GM21786 (cell line): Measurements from ENCODE around the gene ARL14.

Source experiments
- ATAC-seq: cut with Tn5 transposase; IDR thresholded peaks from one replicate; pipeline ENCODE4 v1.9.1; 2021; ENCODE audit not compliant: unreplicated experiment

The ARL14 gene

DNA sequence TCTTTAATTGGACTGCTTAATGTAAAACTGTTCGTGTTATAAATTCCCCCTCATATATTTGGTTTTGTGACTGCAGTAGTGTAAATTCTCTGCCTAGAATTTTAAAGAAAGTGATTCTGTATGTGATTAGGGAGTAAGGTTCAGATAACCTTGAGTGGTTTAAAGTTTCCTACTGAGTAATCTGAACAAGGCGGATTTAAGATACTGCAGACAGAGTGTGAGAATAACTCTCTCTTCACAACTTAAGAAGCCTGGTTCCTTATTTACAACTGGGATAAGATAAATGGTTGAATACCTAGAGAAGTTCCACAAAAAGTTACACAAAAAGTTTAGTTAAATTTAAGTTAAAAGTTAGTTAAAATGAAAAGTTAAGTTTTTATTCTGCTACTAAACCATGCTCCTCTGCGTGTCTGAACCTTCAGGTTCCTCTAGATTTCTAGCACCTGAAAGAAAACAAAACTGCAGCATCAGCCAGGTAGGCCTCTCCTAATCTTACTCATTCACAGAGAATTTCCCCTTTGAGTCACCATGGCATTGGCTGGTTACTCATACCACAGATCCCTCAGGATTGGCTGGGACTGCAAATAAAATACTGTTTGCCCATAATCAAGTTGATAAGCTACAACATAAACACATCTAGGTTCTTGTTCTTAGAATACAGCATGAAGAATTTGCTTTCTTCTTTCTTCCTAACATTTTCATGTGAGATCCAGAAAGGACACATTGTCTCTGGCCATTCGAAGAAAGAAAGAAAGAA is at the start of gene ARL14:
ARL14 (plus strand) TSS at position 614 of the 757 bp plus-strand sequence. CDS start 187 bp downstream, outside the sequence.
- no peak for ATAC-seq

DNA sequence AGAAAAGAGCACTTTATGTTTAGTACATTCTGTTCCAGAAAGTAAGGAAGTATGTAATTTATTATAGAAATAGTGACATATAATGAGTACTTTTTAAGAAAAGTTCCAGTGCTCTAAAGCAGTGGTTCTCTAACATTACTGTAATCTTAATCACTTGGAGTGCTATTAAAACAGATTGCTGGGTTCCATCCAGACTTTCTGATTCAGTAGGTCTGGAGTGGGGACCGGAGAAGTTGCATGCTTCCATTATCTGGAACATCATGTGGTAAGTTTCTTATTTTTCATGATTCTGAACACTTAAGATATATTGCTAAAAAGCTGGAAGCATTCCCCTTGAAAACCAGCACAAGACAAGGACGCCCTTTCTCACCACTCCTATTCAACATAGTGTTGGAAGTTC is 47.5 kb upstream of the ARL14 start:
- ATAC-seq = no peak

DNA sequence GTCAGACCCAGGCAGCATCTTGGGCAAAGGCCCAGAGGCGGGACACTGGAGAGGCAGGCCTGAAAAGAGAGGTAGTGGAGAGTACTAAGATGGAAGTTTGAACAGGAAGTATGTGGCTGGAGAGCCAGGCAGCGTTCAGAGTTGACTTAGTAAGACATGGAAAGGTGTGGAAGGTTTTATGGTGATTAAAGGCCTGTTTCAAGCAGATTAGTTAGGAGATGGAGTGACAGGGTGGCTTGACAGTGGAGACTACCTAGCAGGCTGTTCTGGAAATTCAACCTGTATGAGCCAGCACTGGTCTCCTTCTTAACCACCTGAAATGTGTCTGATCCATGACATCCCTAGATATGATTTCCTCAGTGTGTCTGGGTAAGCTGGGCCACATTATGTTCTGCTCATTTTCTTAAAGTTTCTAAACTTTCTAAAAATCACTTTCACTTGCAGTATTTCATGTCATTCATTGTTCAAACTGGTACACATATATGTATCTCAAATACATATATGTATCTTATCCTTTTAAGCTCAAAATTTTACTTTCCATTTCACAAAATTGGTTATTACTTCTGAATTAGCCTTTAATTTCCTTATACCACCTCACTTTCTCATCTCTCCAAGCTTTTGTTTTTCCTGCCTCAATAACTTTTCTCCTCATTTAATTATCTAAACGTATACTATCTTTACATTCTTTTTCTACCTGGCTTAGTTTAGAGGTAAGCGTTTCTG is 43.4 kb upstream of the ARL14 start:
- no peak for ATAC-seq

DNA sequence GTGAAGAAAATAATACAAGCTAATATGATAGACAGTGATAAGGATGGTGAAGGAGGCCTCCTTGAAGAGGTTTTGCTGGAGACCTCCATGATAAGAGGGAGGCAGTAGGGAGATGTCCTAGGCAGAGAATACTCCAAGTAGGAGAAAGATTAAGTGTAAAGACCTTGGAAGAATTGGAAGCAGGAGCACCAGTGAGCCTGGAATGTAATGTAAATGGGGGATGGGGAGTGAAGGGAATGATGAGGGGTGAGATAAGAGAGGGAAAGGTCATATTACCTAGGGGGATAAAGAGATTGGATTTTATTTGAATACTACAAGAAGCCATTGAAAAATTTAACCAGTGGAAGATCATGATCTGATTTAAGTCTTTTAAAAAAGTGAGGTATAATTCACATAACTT is 41.7 kb upstream of the ARL14 start:
- no peak for ATAC-seq

DNA sequence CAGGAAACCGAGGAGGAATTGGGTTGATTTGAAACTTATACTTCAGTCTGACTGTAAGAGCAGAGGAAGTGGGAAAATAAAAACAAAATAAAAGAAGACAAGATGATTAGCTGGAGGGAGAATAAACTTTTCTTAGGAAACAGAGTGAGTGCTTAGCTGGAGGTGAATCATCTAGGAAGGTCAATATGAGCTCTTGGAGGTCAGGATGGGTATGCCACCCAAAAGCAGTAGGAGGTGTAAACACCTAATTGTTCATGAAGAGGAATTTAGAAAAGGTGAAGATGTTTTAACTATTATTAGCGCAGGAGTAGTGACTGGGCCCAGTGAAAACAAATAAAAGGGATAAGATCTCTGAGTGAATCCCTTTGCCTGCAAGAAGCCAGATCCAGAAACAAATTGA is 39.9 kb upstream of the ARL14 start:
- no peak for ATAC-seq

DNA sequence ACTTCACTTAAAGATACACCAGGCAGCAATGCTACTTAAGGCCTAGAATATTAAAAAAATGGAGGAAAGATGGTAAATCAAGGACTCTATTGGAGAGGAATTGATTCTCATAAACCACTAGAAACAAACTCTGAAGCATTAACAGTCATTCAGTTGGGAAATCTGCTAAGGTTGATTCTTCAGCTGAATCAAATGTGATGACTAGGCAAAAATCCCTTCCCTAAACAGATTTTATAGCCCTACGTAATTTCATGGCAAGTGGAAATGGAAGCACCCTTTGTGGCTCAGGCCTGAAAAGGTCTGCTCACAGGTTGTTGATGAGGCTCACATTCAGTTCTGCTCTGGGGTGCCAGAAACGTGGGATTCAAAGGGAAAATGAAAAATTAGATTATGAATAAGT is 38.8 kb upstream of the ARL14 start:
- no peak for ATAC-seq

DNA sequence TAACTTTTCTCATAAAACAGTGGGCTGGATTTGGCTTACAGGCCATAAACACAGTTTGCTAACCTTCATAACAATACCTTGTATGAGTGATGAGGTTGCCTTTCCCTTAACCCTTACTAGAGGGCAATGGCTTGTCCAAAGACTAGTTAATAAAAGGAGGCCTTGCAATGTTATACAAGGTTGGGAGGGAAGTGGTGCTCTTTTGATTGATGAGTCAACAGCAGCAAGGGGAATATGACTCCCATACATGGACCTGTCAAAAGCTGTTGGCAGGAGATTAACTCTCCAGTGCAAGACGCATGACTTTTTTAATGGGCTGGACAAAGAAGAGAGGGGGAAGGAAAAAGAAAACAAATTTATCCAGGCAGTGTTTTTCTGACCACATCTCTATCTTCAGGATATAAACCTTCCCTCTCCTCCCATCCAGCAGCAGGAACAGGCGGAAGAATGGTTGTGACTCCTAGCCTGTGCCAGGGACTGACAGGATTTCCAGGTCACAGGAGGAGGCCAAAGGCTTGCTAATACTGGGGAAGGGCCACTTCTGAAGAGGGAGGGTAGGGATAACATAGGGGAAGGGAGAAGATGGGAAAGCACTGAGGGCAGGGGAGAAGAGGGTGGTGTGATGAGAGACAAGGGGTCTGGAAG is 35.2 kb upstream of the ARL14 start:
- no peak for ATAC-seq

DNA sequence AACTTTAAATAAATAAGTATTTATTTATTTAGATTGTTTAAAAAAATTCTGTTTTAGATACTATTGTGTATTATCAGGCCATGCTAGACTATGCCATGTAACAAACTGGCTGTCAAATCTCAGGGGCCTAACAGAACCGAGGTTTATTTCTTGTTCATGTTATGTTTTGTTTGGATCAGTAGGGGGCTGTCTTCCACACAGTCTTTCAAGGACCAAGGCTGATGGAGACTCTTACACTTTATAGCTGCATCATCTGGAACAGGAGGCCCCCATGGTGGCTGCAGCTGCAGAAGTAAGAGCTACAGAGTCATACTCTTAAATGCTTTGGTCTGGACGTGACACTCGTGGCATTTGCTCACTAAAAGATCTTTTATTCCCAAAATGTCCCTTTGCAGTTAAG is 33.0 kb upstream of the ARL14 start:
- no peak for ATAC-seq

DNA sequence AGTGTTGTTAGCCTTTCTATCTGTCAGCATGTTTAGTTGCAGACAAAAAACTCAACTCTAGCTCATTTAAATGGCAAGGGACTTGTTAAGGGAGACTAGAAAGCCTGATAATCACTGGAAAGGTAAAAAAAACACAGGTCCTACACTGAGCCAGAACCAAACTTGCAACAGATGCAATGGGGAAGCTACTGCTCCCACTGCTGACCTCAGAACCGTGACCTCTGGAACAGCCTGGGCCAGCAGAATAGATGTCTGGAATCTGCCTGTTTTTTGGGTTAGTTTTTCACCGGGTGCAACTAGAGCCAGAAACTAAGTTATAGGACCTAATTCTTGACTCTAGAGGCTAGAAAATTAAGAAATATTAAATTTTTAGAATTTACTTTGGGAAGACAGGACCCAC is 32.5 kb upstream of the ARL14 start:
- no peak for ATAC-seq

DNA sequence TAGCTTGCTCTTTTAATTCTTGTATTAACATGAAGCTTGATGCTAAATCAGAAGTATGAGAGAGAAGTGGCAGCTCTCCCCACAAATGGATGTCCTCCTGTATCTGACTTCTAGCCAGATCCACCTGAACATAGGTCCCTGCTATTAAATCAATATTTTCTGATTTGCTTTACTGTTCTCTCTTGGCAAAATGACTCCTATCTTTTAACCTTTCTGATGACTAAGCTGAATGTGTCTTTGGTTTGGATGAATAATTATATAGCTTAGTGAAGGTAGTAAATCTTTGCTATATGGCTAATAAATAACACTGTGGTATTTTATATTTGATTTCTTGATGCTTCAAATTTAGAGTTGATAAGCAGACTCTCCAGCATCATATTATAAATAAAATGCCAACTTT is 28.3 kb upstream of the ARL14 start:
- no peak for ATAC-seq

DNA sequence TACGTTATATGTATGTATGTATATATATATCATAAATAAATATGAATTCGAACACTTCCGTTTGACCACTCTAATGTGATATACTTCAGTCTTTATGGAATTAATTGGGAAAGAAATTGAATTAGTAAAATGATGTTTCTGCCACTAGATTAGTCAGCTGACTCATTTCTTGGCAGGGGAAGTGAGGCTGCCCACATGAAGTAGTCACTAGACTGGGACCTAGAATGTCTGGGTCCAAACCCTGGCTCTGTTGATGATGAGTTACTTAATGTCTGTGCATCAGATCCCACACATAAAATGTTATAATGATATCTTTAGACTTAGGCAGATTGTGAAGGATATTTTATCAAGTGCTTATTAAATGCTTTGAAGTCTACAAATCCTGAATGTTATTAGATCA is 27.4 kb upstream of the ARL14 start:
- ATAC-seq = no peak

DNA sequence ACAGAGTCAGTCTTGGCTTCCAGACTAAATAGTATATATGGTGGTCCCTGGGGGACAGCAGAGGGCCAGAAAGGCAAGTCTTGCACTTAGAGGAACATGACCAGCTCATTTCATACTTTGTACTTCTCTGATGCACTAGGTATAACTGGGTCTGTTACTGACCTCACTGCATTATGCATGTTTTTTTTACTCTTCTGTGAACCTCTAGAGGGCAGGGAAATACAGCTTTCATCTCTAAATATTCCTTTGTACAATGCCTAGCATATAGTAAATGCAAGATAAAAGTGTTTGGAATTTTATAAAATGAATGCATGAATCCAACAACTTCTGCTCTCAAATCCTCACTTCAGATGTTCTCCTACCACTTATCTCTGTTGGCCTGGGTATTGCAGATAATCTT is 23.4 kb upstream of the ARL14 start:
- no peak for ATAC-seq

DNA sequence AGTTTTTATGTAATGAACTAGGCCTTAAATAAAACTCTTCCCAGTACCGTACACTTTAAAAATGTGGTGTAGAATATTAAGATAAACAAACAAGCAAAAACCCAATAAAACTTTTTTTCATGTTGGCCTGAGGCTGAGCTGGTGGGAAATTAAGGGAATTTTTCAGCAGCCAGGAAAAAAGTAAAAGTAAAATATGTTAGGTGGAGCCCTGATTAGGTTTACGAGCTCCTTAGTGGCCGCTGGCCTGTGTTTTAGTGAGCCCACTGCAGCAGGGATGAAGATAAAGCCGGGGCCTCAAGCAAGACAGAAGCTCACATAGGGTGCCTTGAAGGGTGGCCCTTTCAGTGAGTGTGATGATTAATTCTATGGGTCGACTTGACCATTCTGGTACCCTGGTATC is 16.1 kb upstream of the ARL14 start:
- ATAC-seq = no peak

DNA sequence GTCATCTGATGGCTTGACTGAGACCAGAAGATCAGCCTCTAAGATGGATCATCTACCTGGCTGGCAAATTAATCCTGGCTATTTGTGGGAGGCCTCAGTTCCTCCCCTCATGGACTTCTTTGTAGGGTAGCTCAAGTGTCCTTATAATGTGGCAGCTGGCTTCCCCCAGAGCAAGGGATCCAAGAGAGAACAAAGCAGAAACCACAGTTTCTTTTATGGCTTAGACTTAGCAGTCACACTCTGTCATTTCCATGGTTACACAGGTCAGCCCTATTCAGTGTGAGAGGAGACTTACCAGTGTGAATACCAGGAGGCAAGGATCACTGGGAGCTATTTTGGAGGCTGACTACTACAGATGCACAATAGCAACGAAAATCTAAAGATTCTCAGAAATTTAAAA is 15.3 kb upstream of the ARL14 start:
- peak; percentile 33 for ATAC-seq

DNA sequence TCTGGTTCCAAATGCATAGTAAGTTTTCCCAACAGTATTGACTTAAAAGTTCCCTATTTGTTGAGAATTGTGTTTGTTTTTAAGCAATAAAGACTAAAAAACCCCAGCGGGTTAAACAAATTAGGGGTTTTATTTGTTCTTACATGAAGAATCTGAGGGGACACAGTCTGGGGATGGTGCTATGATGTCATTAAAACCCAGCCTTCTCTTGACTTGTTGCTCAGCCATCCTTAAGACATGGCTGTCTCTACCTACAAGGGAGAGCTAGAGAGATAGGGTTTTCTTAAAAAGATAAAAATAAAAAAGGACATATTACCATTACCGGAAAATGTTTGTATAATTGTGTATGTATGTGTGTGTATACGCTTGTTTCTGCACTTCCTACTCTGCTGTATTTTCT is 11.7 kb upstream of the ARL14 start:
- ATAC-seq = no peak

DNA sequence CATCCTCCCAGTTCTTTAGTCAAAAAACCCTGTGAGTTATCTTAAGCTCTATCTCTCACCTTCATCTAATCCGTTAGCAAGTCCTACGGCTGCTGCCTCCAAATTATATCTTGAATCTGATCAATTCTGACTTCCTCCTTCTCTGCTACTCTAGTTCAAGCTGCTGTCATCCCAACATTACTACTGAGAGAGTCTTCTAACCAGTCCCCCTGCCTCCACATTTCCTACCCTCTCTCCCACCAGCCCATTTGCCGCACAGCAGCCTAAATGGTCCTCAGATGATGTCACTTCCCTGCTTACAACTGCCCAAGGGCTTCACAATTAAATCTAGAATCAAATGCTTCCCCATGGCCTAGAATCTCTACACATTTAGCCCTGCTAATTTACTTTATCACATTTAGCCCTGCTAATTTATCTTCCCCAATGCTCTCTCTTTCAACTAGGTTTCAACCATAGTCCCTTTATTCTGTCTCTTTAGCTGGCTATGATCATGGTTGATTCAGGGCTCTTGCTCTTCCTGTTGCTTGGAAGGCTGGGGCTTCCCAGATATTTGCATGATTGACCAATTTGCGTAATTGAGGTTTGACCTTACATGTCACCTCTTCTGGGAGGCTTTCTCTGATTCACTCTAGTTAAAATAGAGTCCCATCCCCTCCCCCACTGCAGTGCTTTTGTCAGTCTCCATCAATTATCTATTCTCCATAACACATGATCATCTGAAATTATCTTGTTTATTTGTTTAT is 11.0 kb upstream of the ARL14 start:
- peak; percentile 81 for ATAC-seq

DNA sequence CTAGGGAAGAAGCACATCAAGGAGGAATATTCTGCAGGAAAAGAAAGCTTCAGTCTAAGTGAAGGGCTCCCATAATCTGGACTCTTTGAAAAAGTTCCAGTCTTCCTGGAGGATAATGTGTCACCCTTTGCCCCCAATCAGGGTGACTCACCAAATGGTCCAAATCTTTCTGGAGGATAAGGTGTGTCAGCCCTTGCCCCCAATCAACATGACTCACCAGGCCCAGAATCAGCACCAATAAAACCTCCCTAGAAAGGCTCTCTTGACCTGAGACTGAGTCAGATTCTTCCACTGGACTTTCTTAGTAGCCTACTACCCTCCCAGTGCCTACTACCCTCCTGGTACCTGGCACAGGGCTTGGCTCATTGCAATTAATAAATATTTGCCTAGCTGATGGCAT is 9.5 kb upstream of the ARL14 start:
- ATAC-seq = no peak

DNA sequence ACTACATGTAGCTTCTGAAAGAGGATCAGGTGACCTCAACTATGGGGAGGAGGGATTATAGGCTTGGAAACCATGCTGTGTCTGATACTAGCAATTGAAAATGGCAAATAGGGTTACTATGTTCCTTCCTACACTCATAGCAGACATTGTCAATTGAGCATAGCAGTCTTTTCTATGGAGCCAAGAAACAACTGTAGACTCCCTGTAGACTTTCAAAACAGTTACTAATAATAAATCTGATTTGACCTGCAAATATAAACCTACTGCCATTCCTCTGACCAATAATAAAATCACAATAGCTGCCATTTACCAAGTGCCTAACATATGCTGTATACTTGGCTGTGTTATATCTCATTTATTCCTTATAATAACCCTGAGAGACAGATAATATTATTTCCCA is 8.5 kb upstream of the ARL14 start:
- no peak for ATAC-seq

DNA sequence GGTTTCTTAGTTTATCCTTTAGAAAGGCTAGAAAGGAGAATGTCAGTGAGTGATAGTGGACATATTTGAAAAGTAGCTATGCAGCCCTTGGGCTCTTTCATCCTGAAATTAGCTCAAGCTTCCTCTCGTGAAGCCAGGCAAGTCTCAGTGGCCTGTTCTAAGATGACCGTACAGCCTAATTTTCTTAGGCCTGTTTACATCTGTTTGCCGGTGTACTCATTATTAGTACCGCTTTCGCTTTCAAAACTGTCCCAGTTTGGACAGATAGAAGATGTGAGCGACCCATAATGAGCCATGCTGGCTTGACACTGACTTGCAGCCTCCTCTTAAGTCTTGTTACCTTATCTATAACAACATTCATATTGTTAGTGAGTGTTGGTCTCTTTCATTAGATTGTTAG is 5.7 kb upstream of the ARL14 start:
- ATAC-seq = peak; percentile 97

DNA sequence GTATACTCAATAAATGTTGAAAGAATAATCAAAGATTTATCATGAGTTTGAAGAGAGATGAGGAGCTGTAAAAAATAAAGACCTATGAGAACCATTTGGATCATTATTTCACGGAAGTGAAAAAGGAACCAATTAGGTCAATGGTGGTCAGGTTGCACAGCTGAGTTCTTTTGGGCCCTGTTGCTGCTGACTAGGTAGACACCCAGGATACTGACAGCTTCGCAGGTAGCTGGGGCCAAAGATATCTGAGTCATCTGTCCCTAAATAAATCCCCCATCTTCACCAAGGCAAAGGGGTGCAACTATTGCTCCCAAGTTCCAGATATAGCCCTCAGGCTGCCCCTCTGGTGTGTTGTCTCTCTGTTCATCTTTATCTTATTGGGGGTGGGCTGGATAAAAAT is 5.0 kb upstream of the ARL14 start:
- ATAC-seq = no peak

DNA sequence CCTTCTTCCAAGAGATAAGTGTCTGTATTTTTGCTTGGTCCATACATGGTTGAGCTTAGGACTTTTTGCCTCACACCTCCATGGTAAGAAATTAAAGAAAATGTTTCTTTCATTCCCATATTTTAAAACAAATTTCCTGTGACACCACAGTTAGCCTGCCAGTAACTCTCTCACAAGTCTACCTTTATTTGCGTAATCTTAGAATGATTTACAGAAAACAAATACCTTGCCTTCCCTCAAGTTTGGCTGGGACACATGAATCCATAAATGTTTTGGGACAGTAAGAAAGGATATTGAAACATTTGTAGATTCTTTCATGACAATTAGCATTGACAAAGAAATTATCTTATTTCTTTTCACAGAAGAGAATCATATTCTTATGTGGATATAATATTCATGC is 3.8 kb upstream of the ARL14 start:
- ATAC-seq = no peak
